Dedifferentiated amniotic fluid mesenchymal stem cell (primary cell): Measurements from ENCODE around the gene NIPAL1.
"Not testable (repeated sequence)": the region's sequence is repeated elsewhere in the genome, so short reads cannot be mapped to it uniquely, and the experiment has no call there.

Experiments used
- DNase-seq: peaks from one replicate; pipeline ENCODE4 v3.0.0-alpha.2; 2016; ENCODE audit errors: extremely low spot score

NIPAL1 gene

DNA sequence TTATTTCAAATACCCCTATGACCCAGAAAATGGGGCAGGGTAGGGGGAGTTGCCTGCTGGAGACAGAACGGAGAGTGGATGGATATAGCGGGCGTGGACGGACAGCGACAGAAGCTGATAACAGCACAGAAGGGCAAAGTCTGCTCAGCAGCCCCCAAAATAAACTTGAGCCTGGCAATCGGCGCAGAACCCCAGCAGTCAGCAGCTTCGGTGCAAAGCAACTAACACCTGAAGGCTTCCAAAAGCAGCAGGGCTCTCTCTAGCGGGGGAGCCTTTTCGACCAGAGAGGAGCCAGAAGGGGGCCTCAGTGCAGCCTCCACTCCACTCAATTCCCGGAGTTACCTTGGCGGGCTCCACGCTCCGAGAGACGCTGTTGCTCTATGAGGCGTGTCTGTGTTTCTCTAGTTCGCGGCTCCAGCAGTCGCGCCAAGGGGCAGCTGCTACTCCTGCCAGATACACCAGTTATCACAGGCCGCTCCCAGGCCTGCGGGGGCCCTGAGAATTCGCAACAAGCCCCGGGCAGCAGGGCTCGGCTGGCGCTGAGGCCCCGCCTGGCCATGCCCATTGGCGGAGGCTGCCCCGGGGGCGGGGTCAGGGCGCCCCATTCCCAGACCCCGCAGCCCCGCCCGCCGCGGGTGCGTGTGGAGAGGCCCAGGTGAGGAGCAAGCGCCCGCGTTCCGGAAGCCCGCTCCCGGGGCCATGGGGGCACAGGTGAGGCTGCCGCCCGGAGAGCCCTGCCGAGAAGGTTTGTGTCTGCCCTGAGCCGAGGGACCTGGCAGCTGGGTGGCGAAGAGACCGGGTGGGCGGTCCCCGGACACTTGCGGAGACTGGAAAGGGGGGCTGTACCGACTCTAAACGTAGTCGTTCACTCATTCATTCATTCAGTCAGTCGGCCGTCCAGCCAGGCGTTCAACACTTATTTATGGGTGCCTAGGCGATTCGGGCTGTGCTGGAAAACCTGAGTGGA lies at the start of gene NIPAL1, which contains the start of gene CNGA1:
Gene NIPAL1 (plus strand): TSS at position 632 of the 967 bp plus-strand sequence. CDS start 68 bp downstream, at position 700.
Gene CNGA1 (minus strand): TSS at position 541 of the 967 bp plus-strand sequence. CDS start 63,992 bp downstream, outside the sequence.
- DNase-seq = no peak

DNA sequence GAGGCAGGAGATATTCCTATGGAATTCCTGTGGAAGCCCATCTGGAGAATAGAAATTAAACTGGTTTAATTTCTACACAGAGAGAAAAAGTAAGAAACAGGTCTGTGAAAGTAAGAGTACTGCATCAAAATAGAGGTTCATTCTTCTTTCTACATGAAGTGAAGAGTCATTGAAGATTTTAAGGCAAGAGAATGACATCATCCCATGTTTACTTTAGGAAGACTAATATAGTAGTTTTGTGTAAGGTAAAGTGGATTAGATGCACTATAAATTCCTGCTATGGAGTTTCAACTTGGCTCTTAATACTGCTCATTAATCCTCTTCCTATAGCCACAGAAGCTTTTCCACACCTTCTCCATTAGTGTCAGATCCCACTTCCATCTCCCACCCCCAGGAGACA lies 47.7 kb upstream of the NIPAL1 start:
- DNase-seq = no peak

DNA sequence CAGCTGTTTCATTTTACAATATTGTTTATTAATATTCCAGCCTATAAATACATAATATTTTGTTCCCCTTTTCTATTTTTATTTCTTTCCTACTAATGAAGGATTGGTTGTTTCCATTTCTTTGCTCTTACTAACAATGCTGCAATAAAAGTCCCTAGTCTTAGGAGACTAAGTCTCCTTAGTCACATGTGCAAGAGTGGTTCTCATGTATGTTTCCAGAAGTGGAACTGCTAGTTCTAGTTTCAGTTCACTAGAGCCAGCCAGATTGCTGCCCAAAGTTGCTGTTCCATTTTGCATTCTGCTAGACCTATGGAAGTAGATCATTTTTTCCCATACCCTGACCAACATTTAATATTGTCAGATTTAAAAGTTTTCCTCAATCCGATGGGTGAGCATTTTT lies 44.4 kb upstream of the NIPAL1 start:
- DNase-seq = no peak

DNA sequence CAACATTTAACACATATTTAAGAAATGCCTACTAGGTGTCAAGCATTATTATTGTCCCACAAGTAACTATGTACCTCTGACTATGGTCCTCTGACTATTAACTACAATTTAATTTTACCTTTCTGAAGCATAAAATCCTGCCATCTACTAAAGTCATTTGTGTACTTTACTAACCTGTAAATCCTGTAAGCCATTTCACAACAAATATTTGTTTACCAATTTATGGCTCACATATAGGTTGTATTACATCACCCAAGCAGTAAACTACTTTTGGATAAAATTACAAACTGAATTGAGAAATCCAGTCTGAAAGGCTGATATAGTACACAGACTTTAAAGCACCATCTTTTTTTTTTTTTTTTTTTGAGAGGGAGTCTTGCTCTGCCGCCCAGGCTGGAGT lies 43.9 kb upstream of the NIPAL1 start:
- no peak for DNase-seq

DNA sequence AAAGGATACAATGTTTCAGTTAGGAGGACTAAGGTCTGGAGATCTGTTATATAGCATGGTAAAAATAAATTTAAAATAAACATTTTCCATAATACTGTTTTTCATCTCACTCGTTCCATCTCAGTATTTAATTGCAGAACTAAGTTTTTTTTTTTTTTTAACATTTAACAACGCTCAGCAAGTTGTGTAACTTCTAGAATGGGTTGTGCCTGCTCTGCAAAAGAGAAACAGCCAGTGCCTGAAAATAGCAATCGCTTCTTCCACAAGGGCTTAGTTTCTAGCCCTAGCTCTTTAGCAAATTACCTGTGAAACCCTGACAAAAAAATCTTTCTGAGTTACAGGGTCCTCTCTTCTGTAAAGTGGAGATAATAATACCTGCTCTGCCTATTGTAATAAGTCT lies 42.0 kb upstream of the NIPAL1 start:
- no peak for DNase-seq

DNA sequence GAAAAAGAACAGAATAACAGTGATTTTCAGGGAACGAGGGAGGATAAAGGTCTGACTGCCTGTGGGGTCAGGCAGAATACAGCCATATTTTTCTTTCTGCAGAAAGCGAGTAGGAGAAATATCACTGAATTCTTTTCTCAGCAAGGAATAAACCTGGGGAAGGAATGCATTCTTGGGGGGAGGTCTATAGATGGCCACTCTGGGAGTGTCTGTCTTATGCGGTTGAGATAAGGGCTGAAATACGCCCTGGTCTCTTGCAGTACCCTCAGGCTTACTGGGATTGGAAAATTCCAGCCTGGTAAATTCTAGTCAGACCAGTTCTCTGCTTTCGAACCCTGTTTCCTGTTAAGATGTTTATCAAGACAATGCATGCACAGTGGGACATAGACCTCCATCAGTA lies 26.4 kb upstream of the NIPAL1 start:
- DNase-seq = no peak

DNA sequence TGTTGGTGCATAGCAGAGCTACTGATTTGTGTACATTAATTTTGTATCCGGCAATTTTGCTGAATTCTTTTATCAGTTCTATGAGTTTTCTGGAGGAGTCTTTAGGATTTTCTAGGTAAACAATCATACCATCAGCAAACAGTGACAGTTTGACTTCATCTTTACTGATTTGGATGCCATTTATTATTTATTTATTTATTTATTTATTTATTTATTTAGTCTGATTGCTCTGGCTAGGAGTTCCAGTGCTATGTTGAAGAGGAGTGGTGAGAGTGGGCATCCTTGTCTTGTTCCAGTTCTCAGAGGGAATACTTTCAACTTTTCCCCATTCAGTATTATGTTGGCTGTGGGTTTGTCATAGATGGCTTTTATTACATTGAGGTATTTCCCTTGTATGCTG lies 24.1 kb upstream of the NIPAL1 start:
- DNase-seq = not testable (repeated sequence)

DNA sequence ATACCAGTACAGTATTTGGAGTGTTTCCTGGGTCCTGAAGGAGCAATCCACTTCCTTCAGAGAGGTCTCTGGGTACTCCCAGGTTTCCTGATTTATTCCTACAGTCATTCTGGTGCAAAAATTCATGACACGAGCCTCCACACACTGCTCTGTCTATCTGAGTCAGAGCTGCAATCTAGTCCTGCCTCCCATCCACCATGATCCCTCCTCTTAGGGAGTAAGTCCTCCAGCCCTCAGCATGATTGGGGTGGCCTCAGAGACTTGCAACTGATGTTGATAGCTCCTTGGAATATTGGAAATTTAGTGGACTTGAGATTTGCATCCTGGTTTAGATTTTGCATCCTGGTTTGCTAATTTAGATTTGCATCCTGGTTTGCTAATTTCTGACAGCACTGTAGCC lies 20.6 kb upstream of the NIPAL1 start:
- no peak for DNase-seq

DNA sequence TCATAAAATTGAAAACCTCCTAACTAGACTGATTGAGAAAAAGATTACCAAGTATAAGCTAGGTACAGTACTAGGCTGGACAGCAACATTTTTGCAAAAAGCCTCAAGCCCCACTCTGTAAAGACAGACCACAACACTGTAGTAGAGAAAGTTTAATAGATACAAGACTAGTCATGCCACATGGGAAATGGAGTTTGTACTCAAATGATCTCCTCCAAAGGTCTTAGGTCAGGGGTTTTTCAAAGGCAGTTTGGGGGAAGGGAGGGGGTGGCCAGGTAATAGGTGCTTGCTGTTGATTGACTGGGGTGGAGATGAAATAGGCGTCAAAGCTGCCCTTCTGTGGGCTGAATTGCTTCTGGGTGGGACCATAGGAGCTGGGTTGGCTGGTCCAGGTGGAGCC lies 14.3 kb upstream of the NIPAL1 start:
- DNase-seq = no peak

DNA sequence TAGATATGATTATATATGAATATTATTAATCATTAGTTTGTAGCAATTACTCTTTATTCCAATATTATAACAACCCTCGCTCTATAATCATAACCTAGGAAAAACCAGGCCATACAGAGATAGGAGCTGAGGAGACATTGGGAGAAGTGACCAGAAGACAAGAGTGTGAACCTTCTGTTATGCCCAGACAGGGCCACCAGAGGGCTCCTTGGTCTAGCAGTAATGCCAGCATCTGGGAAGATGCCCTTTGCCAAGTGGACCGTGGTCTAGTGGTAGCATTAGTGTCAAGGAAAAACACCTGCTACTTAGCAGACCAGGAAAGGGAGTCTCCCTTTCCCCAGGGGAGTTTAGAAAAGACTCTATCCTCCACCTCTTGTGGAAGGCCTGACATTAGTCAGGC lies 13.0 kb upstream of the NIPAL1 start:
- DNase-seq = not testable (repeated sequence)

DNA sequence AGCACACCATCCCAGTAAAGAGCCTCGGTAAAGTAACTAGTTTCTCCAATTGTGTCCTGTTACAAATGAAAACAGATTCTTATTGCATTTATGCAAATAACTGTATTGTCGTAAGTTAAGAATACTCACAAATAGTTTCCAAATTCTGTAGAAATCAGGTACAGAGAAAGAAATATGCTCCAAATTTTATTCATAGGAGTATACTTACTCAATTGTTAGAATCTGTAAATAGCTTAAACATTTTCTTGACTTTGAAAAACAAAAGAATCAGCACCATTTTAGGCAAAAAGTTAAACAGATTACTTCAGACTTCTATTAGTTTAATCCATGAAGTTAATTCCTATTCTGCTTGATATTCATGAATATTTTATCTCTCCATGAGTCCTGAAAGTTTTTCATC lies 10.8 kb upstream of the NIPAL1 start:
- DNase-seq = no peak

DNA sequence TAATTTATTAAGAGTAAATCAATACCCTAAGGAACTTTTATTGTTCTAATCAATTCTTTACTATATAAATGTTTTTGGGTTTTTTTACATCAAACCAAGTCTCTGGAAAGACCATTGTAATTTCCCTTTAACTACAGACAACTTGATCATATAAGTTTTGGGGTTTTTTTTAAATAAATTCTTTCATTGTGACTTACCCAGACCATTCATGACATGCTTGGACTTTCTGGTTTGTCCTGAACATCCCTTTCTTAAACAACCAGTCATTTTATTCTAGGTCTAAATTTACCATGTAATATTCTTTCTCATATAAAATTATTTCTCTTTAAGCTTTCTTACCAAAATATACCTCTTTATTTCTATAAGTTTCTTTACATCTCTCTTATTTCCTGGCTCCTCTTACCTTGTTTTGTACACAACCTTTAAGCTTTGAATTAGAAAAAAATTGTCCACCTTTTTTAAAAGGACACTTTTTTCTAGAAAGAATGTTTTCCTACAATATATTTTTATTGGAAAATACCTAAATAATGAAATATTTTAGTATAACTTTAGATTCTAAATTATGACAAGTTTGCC lies 8.5 kb upstream of the NIPAL1 start:
- DNase-seq = no peak

DNA sequence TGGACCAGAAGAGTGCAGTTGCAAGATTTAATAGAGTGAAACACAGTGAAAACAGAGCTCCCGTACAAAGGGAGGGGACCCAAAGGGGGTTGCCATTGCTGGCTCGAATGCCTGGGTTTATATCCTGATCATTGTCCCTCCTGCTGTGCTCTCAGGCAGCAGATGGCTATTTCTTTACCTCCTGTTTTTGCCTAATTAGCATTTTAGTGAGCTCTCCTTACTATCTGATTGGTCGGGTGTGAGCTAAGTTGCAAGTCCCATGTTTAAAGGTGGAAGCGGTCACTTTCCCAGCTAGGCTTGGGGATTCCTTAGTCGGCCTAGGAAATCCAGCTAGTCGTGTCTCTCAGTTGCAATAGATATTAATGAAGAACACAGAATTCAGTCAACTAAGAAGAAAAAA lies 5.7 kb upstream of the NIPAL1 start:
- DNase-seq = not testable (repeated sequence)

DNA sequence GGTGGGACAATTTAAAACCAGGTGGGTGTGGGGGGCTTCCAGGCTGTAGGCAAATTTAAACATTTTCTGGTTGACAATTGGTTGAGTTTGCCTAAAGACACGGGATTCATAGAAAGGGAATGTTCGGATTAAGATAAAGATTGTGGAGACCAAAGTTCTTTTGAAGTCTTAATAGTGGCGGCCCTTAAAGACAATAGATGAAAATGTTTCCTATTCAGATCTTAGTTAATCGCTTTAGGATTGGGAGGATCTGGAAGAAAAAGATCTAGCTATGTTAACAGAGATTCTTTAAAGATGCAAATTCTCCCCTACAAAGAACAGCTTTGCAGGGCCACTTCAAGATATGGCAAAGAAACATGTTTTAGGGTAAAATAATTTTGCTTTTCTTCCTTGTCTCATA lies 4.8 kb upstream of the NIPAL1 start:
- DNase-seq = no peak

DNA sequence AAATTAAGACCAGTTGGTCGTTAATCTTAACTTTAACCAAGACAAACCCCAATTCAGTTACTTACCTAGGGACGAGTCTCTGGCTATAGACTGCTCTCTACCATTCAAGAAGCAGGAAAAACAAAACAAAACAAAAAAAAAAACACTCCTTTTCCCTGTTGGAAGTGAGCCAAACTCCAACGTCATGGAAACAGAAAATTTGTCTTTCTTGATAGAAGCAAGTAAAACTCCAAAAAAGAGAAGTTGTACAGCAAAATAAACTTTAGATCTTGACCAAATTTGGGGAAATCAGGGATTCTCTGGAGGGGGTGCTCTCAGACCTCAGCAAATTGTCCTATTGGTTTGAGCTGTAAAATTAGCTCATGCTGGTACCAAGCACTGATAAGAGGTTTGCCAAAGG lies 3.7 kb upstream of the NIPAL1 start:
- DNase-seq = no peak

DNA sequence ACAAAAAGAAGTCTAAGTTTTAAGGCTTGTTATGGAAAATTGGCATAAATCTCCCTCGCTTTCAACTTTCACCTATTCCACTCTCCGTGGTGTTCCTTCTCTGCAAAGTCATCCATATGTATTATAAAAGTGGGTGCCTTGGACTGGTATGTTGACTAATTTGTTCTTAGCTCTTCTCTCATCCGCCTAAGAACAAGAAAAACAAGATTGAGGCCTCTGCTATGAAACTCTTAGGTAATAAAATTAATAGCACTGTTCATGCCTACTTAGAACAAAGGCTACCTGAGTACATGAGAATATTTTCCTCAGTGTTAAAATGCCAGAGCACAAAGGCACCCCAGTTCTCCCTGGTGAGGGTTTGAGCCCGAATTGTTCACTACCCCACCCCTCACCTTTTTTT lies 1.4 kb upstream of the NIPAL1 start:
- no peak for DNase-seq

DNA sequence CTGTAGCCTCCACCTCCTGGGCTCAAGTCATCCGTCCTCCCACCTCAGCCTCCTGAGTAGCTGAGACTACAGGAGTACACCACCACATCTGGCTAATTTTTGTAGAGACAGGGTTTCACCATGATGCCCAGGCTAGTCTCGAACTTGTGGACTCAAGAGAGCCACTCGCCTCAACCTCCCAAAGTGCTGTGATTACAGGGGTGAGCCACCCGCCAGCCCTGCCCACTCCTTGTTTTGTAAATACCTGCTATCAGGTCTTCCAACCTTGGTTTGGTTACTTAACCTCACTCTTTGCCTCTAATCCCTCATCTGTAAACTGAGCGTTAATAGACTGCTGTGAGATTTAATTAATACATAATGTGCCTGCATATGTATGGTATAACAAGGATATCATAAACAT lies 894 bp upstream of the NIPAL1 start:
- no peak for DNase-seq

DNA sequence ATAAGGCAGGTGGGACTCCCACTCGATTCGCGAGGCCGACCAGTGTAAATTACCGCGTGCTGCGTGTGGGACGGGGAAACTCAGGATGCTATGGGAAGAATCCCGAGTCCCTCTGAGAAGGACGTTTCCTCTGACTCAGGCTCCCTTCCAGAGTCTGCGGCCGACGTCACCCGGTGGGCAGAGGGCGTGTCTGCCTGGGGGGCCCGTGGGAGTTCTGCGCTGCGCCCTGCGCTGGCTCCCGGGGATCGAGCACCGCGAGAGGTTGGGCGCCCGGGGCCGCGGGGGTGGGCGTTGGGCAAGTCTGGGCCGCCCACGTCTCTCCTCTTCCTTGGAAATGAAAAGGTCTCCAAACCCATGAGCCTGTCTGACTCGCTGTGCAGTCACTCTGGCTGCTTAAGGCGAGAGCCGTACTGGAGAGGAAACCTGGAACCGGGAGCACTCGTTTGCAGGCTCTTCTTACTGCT lies 568 bp downstream of the NIPAL1 start:
- DNase-seq = peak; percentile 29

DNA sequence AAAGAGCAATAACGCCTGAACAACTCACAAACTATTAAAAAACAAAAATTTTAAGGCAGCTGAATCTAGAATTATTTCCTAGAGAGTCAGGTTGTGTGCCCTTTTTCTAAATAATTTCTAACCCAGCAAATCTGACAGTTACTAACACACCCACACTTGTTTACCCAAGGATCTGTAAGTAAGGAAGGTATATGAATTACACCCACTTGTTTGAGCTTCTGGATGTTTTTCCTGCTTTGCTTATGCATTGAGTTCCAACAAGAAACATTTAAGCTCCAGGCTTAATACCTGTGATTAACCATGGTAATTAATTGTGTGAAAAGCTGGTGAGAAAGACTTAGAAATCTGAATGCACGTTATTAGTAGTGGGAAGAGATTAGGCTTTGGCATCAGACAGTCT lies 1.5 kb downstream of the NIPAL1 start:
- no peak for DNase-seq

DNA sequence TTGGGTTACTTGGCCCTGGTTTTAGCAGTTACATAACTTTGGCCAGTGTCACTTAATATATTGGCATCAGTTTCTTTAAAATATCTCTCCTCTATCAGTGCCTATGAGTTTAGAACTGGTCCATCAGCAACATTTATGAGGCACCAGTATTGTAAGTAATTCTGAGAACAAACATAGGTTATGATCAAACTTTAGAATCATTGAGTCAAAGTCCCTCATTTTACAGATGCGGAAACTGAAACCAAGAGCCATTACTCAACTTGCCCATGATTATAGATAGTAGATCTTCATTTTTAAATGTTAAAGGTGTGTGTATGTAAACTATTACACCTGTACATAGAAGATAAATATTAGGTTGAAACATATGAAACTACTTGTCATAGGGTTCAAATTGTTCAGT lies 4.5 kb downstream of the NIPAL1 start:
- DNase-seq = no peak

DNA sequence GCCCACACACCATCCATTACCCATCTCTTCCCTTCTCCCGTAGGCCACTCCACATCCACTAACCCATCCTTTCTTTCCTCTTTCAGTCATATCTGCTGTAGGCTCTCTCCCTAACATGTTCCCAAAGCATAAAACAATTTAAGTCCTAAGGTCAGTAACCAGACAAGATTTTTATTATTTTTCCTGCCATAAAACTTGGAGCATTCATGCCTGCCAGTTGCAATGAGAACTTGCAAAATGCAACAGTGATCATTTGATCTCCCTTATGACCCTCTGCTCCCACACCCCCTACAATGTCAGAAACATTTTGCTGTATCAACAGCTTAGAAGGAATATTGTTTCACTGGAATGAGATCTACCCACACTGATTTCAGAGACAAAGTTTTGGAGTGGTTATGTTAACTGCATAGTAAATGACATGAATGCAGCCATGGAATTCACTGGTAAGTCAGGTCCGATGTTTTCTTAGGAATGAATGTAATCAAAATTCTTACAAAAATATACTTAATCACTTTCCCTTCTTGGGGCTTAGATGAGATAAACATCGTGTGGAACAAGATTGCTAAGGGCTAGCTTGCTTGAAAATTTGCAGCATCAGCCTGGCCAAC lies 5.7 kb downstream of the NIPAL1 start:
- DNase-seq = peak; percentile 58

DNA sequence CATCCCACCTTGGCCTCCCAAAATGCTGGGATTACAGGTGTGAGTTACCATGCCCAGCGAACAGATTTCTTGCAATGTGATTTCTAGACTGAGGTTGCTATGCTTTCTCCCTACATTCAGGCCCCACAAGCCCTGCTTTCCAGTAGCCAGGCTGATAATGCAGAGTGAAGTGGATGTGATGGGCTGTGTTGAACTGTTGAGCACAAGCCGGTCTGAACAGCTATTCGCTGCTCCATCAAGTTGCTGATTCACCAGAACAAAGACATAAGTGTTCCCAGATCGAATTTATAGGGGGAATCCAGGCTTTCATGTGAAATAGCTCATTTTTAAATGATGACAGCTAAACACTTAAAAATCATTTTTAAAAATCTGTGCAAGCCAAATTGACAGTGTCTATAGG lies 8.0 kb downstream of the NIPAL1 start:
- no peak for DNase-seq

DNA sequence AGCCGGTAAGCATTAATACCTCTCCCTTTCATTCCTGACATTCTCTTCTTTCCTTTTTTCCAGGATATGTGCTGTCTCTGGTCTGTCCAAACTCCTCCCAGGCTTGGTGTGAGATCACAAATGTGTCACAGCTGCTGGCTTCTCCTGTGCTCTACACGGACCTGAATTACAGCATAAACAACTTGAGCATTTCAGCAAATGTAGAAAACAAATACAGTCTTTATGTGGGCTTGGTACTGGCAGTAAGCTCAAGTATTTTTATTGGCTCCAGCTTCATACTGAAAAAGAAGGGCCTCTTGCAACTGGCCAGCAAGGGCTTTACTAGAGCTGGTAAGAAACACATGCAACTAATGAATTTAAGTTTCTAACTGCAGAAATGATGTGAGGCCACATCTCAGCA lies 8.4 kb downstream of the NIPAL1 start:
- DNase-seq = peak; percentile 55
